IPS-18c (cell line): ENCODE data around the gene NFILZ.
"Not testable (repeated sequence)": the region's sequence is repeated elsewhere in the genome, so short reads cannot be mapped to it uniquely, and the experiment has no call there.

ENCODE experiments used
- H3K4me3 ChIP-seq: 2 replicates; pipeline ENCODE4 v1.7.0; 2013; ENCODE audit warnings: low read depth, mild to moderate bottlenecking, low read length, moderate library complexity; ENCODE audit not compliant: insufficient read depth
- H3K9me3 ChIP-seq: one replicate; pipeline ENCODE4 v1.6.1; 2013; ENCODE audit warnings: mild to moderate bottlenecking, low read length, moderate library complexity; ENCODE audit not compliant: control insufficient read depth, insufficient read depth

NFILZ gene

GRCh38 chr19:8609279-8610040 is 21.0 kb upstream of the NFILZ start:
- peak overlapping the region; percentile 80 for H3K4me3 ChIP-seq

DNA sequence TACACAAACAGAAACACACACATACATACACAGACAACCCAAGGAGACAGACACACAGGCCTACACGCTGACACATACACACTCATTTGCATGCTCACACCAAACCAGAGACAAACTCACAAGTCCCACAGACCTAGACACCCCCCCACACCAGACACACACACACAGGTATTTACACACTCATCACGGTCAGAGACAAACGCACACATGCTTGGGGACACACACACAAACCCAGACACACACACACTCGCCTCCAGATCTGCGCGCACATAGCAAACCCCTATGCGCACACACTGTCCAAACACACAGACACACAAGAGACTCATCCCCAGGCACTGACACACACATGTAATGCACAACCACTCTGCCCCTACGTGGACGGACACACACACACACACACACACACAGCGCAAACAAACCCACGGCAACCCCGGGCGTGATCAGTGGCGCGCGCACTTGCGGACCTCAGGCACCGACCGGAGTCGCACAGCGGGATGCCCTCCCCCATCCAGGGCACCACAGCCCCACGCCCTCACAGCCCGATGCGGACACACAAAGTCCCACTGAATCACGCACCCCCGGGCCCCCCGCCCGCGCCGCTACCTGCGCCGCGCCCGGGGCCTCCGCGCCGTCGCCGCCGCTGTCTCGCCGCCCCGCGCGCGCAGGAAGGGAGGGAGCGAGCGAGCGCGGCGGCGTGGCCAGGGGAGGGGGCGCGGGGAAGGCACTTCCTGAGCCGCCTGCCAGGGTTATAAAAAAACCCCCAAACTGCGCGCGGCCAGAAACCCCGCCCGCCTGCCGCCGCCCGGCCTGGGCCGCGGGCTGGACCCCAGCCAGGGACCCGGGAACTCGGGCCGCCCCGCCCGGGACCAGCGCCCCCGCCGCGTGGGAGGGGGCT is 20.1 kb upstream of the NFILZ start, which contains the start of gene ADAMTS10:
ADAMTS10 (minus strand) TSS at position 675 of the 895 bp plus-strand sequence. CDS start 5,005 bp downstream, outside the sequence.
- H3K4me3 ChIP-seq: peak within 1 kb of the TSS; percentile 80
- H3K9me3 ChIP-seq: peaks cover 3% of the 10 kb centered on the region

More at GRCh38 chr19:8609279-8610040, 21.0 kb upstream of the NFILZ start:
- peaks cover 3% of the 10 kb centered on the region for H3K9me3 ChIP-seq

DNA sequence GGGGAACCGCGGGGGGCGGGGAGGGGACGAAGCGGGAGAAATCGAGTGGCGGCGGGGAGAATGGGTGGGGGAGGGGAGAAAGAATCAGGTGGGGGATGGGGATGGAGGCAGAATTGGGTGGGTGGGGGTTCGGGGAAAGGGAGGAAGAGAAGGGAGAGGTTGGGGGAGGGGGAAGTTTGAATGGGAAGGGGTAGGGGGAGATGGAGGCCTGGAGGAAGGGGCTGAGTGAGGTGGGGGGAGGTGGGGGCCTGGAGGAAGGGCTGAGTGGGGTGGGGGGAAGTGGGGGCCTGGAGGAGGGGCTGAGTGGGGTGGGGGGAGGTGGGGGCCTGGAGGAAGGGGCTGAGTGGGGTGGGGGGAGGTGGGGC is 19.5 kb upstream of the NFILZ start:
- H3K9me3 ChIP-seq: peaks cover 3% of the 10 kb centered on the region
- peak overlapping the region; percentile 80; the same call in 1 of the 2 replicates for H3K4me3 ChIP-seq

DNA sequence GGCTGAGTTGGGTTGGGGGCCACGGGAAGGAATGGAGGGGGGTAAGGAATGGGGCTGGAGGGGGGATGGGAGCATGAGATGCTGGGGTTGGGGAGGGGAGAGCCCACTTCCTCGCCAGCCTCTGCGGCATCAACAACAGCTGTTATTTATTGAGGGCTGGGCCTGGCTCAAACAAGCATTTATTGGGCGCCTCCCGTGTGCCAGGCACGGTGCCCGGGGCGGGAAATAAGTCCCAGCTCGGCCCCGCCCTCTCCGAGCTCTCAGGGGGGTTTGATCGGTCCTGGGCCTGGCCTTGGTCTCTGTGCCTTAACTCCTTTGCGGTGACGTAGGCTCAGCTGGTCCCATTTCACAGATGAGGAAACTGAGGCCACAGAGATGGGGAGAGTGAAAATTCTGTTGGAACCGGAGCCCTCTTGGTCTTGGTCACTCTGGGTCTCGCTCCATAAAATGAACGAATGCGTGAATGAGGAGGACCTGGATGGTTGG is 19.0 kb upstream of the NFILZ start:
- H3K4me3 ChIP-seq: no peak overlapping the region

DNA sequence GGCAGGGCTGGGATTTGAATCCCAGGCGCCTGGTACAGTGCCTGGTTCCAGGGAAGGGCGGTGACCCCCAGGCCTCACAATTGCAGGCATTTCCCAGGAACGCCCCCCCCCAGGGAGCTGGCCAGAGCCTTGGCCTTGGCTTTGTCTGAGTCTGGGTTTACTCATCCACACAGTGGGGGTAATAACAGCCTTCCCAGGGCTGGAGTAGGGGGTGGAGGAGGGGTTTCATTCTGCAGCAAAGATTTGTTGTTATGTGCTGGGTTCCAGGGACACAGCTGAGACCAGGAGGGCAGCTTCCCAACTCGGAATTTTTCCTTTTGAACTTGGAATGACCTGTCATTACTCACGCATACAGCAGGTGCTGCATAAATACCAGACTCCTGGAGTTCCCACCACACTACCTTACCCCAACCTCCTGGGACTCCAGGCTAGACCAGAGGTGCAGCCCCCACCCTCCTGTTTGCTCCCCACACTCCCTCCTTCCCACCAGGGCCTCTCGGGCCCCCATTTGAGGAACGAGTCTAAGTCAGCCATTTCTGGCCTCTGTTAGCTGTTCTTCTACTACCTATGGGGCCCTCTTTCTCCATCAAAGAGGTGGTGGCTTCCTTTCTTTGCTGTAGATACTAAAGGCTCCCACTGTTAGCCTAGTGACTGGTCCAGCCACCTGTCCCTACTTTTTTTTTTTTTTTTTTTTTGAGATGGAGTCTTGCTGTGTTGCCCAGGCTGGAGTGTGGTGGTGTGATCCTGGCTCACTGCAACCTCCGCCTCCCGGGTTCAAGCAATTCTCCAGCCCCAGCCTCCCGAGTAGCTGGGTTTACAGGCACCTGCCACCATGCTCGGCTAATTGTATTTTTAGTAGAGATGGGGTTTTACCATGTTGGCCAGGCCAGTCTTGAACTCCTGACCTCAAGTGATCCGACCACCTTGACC is 18.3 kb upstream of the NFILZ start:
- Histone ChIP-seq H3K9me3 (no peaks in the 10 kb centered on the region), H3K4me3 (no peak overlapping the region)

More for the DNA sequence above, 19.0 kb upstream of the NFILZ start:
- H3K9me3 ChIP-seq: peaks cover 3% of the 10 kb centered on the region

- Histone ChIP-seq H3K4me3 (no peak overlapping the region), H3K9me3 (no peaks in the 10 kb centered on the region)
Measured at GRCh38 chr19:8612807-8613171, 17.6 kb upstream of the NFILZ start.

DNA sequence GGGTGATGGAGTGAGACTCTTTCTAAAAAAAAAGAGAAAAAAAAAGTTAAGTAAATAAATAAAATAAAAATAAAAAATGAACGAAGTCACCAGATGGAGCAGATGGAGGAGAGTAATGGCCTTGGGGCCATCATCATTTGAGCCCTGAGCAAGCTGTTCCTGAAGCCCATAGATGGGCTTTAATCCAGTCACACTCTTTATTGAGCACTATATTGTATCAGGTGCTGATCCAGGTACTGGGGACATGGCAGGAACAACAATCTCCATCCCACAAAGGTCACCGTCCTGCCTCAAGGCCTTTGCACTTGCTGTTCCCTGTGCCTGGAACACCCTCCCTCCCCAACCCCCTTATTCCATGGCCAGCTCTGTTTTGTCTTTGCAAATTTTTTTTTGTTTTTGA is 16.0 kb upstream of the NFILZ start:
- H3K4me3 ChIP-seq: no peak overlapping the region
- H3K9me3 ChIP-seq: no peaks in the 10 kb centered on the region

DNA sequence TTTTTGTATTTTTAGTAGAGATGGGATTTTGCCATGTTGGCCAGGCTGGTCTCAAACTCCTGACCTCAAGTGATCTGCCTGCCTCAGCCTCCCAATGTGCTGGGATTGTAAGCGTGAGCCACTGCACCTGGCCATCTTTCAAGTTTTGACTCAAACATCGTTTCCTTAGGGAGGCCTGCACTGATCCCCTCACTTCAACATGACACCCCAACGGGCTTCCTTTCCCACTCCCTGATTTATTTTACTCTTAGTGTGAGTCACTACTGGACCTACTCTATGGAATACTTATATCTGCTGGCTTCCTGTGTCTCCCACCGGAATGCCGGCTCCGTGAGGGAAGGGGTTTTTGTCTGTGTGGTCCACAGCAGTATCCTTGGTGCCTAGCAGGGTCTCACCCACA is 15.4 kb upstream of the NFILZ start:
- H3K9me3 ChIP-seq: no peaks in the 10 kb centered on the region
- no peak overlapping the region for H3K4me3 ChIP-seq

DNA sequence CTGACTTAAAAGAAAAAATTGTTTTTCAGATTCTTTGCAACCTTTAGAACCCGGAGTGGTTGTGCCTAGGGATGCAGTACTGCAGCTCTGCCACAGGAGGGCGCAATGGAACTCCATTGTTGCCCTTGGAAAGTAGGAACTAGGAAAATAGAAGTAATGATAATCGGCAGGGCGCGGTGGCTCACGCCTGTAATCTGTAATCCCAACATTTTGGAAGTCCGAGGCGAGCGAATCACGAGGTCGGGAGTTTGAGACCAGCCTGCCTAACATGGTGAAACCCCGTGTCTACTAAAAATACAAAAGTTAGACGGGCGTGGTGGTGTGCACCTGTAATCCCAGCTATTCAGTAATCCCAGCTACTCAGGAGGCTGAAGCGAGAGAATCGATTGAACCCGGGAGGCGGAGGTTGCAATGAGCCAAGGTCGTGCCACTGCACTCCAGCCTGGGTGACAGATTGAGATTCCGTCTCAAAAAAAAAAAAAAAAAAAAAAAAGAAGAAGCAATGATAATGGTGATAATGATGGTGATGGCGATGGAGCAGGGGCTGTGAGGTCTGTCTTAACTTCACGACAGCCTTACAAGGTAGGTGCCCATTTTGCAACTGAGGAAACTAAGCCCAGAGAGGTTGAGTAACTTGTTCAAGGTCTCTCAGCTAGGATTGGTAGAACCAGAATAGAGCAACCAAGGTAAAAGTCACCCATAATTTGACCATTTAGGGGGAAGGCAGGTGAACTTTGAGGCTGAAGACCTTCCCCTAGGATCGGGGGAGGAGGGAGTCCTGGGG is 14.4 kb upstream of the NFILZ start:
- Histone ChIP-seq H3K9me3 (no peaks in the 10 kb centered on the region), H3K4me3 (no peak overlapping the region)

- no peaks in the 10 kb centered on the region for H3K9me3 ChIP-seq
- H3K4me3 ChIP-seq: no peak overlapping the region
Measured at GRCh38 chr19:8616861-8617260, 13.6 kb upstream of the NFILZ start.

DNA sequence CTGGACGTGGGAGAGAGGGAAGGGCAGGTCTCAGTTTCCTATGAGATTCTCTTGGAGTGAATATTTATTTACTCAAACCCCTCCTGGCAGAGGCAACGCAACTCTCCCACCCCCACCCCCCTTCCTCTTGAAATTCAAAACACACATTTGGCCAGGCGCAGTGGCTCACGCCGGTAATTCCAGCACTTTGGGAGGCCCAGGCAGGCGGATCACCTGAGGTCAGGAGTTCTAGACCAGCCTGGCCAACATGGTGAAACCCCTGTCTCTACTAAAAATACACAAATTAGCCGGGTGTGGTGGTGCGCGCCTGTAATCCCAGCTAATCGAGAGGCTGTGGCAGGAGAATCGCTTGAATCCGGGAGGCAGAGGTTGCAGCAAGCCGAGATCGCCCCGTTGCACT is 13.1 kb upstream of the NFILZ start:
- not testable (repeated sequence) for H3K4me3 ChIP-seq, H3K9me3 ChIP-seq

DNA sequence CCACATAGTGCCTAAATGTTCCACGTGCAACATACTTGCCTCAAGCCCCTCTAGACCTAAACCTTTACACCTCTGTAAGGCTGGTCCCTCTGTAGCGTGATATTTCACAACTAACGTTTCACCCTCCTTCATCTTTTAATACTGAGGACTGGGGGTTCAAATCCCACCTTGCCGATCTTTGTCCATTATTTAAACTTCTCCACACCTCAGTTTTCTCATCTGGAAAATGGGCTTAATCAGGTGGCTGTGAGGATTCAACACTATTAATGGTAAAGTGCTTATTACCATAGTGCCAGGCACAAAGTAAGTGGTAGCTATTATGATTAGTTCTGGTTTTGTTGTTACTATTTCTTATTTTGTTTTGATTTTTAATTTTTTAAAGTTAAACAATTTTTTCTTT is 12.4 kb upstream of the NFILZ start:
- H3K9me3 ChIP-seq: no peaks in the 10 kb centered on the region

DNA sequence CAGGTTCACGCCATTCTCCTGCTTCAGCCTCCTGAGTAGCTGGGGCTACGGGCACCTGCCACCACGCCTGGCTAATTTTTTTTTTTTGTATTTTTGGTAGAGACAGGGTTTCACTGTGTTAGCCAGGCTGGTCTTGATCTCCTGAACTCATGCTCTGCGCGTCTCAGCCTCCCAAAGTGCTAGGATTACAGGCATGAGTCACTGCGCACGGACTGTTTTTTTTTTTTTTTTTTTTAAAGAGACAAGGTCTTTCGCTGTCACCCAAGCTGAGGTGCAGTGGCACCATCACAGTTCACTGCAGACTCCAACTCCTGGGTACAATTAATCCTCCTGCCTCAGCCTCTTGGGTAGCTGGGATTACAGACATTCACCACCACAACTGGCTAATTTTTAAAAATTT is 11.7 kb upstream of the NFILZ start:
- Histone ChIP-seq H3K4me3 (no peak overlapping the region), H3K9me3 (no peaks in the 10 kb centered on the region)

More for the DNA sequence above, 12.4 kb upstream of the NFILZ start:
- H3K4me3 ChIP-seq: no peak overlapping the region

DNA sequence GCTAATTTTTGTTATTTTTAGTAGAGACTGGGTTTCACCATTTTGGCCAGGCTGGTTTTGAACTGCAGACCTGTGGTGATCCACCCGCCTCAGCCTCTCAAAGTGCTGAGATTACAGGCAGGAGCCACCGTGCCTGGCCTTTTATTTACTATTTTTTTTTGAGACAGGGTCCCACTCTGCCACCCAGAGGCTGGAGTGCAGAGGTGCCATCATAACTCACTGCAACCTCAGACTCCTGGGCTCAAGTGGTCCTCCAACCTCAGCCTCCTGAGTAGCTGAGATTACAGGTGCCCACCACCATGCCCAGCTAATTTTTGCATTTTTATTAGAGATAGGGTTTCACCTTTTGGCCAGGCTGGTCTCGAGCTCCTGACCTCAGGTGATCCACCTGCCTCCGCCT is 7.5 kb upstream of the NFILZ start:
- not testable (repeated sequence) for H3K4me3 ChIP-seq, H3K9me3 ChIP-seq

- no peaks in the 10 kb centered on the region for H3K9me3 ChIP-seq
- H3K4me3 ChIP-seq: no peak overlapping the region
Measured at GRCh38 chr19:8626842-8627241, 3.6 kb upstream of the NFILZ start.

DNA sequence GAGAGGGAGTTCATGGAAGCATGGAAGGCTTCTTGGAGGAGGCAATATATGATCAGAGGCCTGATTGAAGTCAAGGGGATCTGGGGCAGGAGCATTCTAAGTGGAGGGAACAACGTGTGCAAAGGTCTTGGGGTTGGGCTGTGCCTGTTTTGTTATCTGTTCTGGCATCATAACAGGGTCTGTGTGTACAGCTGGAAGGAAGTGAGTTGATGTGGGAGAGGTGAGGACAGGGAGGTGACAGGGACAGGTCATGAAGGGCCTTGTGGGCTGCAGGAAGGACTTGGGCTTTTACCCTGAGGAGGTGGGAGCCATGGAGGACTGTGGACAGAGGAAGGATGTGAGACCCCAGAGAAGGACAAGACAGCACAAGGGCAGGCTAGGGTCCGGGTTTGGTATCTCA is 1.2 kb upstream of the NFILZ start:
- Histone ChIP-seq H3K4me3 (no peak overlapping the region), H3K9me3 (no peaks in the 10 kb centered on the region)
